DOHH2 (cell line): ENCODE measurements around the gene IQSEC3.

Source experiments
- H3F3A ChIP-seq: fragments of 200-600 bp; sonication (generic), shearing (Covaris generic); 2 replicates; pipeline ENCODE4 v1.6.0; 2016; ENCODE audit warnings: antibody characterized with exemption, mild to moderate bottlenecking; ENCODE audit not compliant: control insufficient read depth, insufficient read depth
- H3K27ac ChIP-seq: fragments of 200-600 bp; sonication (generic); 2 replicates; pipeline ENCODE4 v1.5.1; 2014; ENCODE audit warnings: low read depth, mild to moderate bottlenecking, low read length, moderate library complexity
- H3K27me3 ChIP-seq: fragments of 200-600 bp; sonication (generic); 2 replicates; pipeline ENCODE4 v1.6.1; 2014; ENCODE audit warnings: mild to moderate bottlenecking, low read length, mixed read lengths; ENCODE audit not compliant: control insufficient read depth
- H3K36me3 ChIP-seq: fragments of 200-600 bp; sonication (generic); 2 replicates; pipeline ENCODE4 v1.6.1; 2014; ENCODE audit warnings: mild to moderate bottlenecking, low read length, moderate library complexity, mixed read lengths; ENCODE audit not compliant: control insufficient read depth
- H3K4me1 ChIP-seq: fragments of 200-600 bp; sonication (generic); 2 replicates; pipeline ENCODE4 v1.6.1; 2014; ENCODE audit warnings: mild to moderate bottlenecking, low read length, mixed read lengths; ENCODE audit not compliant: control insufficient read depth
- H3K4me2 ChIP-seq: fragments of 200-600 bp; sonication (generic); 2 replicates; pipeline ENCODE4 v1.6.0; 2014; ENCODE audit warnings: mild to moderate bottlenecking, low read length, moderate library complexity
- H3K4me3 ChIP-seq: fragments of 200-600 bp; sonication (generic); 2 replicates; pipeline ENCODE4 v1.5.1; 2014; ENCODE audit warnings: mild to moderate bottlenecking, low read length, mixed read lengths
- H3K79me2 ChIP-seq: fragments of 200-600 bp; sonication (generic); 2 replicates; pipeline ENCODE4 v1.6.1; 2014; ENCODE audit warnings: mild to moderate bottlenecking, low read length, mixed read lengths; ENCODE audit not compliant: control insufficient read depth
- H3K9me2 ChIP-seq: fragments of 200-600 bp; sonication (generic); replicated peaks from 2 replicates; pipeline ENCODE4 v1.6.1; 2014; ENCODE audit warnings: mild to moderate bottlenecking, low read length, mixed read lengths; ENCODE audit not compliant: control insufficient read depth
- H3K9me3 ChIP-seq: fragments of 200-600 bp; sonication (generic); 2 replicates; pipeline ENCODE4 v1.6.1; 2014; ENCODE audit warnings: antibody characterized with exemption, low read length, mixed read lengths; ENCODE audit not compliant: control insufficient read depth, insufficient read depth
- H4K20me1 ChIP-seq: fragments of 200-600 bp; sonication (generic); 2 replicates; pipeline ENCODE4 v1.6.0; 2014; ENCODE audit warnings: low read depth, mild to moderate bottlenecking, antibody characterized with exemption, low read length, moderate library complexity; ENCODE audit not compliant: control insufficient read depth, insufficient read depth
- CTCF ChIP-seq: fragments of 200-600 bp; sonication (generic); IDR thresholded peaks from one replicate; pipeline ENCODE4 v1.5.1; 2014; ENCODE audit warnings: antibody characterized with exemption, mild to moderate bottlenecking, low read depth, low read length; ENCODE audit not compliant: poor library complexity, severe bottlenecking
- EZH2phosphoT487 ChIP-seq: fragments of 200-600 bp; sonication (generic); IDR thresholded peaks from 2 replicates; pipeline ENCODE4 v1.6.1; 2017; ENCODE audit warnings: borderline replicate concordance, mild to moderate bottlenecking, antibody characterized with exemption, low read length, moderate library complexity, mixed read lengths

The IQSEC3 gene

GRCh38 chr12:172732-173161, 106.2 kb downstream of the IQSEC3 start:
- Histone ChIP-seq H3K27ac (no peak overlapping the region), H3K9me3 (no peaks in the 10 kb centered on the region), H3K9me2 (no peaks in the 10 kb centered on the region), H3F3A (no peaks in the 10 kb centered on the region), H3K4me3 (no peak overlapping the region), H3K79me2 (no peaks in the 10 kb centered on the region), H3K27me3 (no peaks in the 10 kb centered on the region), H3K36me3 (no peaks in the 10 kb centered on the region), H3K4me1 (no peaks in the 10 kb centered on the region), H3K4me2 (no peak overlapping the region), H4K20me1 (no peaks in the 10 kb centered on the region)
- no peak for TF ChIP-seq EZH2phosphoT487
- no peak for TF ChIP-seq CTCF

GRCh38 chr12:174124-174523, 107.6 kb downstream of the IQSEC3 start:
- no peaks in the 10 kb centered on the region for H3K4me1 ChIP-seq
- no peaks in the 10 kb centered on the region for H3K9me2 ChIP-seq
- no peak overlapping the region for H3K4me2 ChIP-seq
- H3K36me3 ChIP-seq, result no peaks in the 10 kb centered on the region
- H3K4me3 ChIP-seq, result no peak overlapping the region
- no peaks in the 10 kb centered on the region for H3K27me3 ChIP-seq
- no peaks in the 10 kb centered on the region for H3K9me3 ChIP-seq
- H3F3A ChIP-seq, result no peaks in the 10 kb centered on the region
- no peaks in the 10 kb centered on the region for H3K79me2 ChIP-seq
- no peaks in the 10 kb centered on the region for H4K20me1 ChIP-seq
- H3K27ac ChIP-seq, result no peak overlapping the region
- TF ChIP-seq CTCF (no peak), EZH2phosphoT487 (no peak)

- no peak overlapping the region for H3K4me2 ChIP-seq
- H3F3A ChIP-seq, result no peaks in the 10 kb centered on the region
- no peak overlapping the region for H3K4me3 ChIP-seq
- H3K9me3 ChIP-seq, result no peaks in the 10 kb centered on the region
- no peaks in the 10 kb centered on the region for H3K79me2 ChIP-seq
- H3K36me3 ChIP-seq, result no peaks in the 10 kb centered on the region
- no peaks in the 10 kb centered on the region for H4K20me1 ChIP-seq
- H3K27me3 ChIP-seq, result no peaks in the 10 kb centered on the region
- TF ChIP-seq EZH2phosphoT487 (no peak), CTCF (no peak)
- H3K9me2 ChIP-seq, result no peaks in the 10 kb centered on the region
- no peaks in the 10 kb centered on the region for H3K4me1 ChIP-seq
- H3K27ac ChIP-seq, result no peak overlapping the region
Measured at GRCh38 chr12:174596-174995, 108.0 kb downstream of the IQSEC3 start.

GRCh38 chr12:175250-175649, 108.7 kb downstream of the IQSEC3 start:
- Histone ChIP-seq H3F3A (no peaks in the 10 kb centered on the region), H3K9me3 (no peaks in the 10 kb centered on the region), H3K79me2 (no peaks in the 10 kb centered on the region), H3K4me3 (no peak overlapping the region), H3K9me2 (no peaks in the 10 kb centered on the region), H3K27ac (no peak overlapping the region), H3K4me1 (no peaks in the 10 kb centered on the region), H3K4me2 (no peak overlapping the region), H4K20me1 (no peaks in the 10 kb centered on the region), H3K36me3 (no peaks in the 10 kb centered on the region), H3K27me3 (no peaks in the 10 kb centered on the region)
- TF ChIP-seq EZH2phosphoT487 (no peak), CTCF (no peak)
